GM18505 (cell line): ENCODE measurements around the gene KAZALD1.

Experiments
- ATAC-seq: cut with Tn5 transposase; IDR thresholded peaks from one replicate; pipeline ENCODE4 v1.9.1; 2021; ENCODE audit not compliant: unreplicated experiment
- POLR2A ChIP-seq: IDR thresholded peaks from 4 replicates; pipeline ENCODE4 v1.6.1; 2011; ENCODE audit warnings: borderline replicate concordance; ENCODE audit not compliant: insufficient read depth, insufficient read length; ENCODE audit errors: extremely low read depth

KAZALD1 gene

DNA sequence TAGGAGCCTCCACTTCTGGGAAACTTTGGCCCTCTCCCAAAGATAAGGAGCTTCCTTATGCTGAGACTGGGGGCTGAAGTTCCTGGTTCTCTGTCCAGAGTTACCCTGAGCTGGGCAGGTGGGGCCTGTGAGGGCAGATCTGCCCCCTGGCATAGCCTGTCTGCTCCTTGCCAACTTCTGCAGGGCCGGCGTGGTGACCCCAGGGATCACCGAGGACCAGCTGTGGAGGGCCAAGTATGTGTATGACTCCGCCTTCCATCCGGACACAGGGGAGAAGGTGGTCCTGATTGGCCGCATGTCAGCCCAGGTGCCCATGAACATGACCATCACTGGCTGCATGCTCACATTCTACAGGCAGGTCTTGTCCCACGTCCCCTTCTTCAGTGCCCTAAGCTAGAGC, 26.5 kb upstream of the KAZALD1 start:
- TF ChIP-seq POLR2A: no peak
- no peak for ATAC-seq

DNA sequence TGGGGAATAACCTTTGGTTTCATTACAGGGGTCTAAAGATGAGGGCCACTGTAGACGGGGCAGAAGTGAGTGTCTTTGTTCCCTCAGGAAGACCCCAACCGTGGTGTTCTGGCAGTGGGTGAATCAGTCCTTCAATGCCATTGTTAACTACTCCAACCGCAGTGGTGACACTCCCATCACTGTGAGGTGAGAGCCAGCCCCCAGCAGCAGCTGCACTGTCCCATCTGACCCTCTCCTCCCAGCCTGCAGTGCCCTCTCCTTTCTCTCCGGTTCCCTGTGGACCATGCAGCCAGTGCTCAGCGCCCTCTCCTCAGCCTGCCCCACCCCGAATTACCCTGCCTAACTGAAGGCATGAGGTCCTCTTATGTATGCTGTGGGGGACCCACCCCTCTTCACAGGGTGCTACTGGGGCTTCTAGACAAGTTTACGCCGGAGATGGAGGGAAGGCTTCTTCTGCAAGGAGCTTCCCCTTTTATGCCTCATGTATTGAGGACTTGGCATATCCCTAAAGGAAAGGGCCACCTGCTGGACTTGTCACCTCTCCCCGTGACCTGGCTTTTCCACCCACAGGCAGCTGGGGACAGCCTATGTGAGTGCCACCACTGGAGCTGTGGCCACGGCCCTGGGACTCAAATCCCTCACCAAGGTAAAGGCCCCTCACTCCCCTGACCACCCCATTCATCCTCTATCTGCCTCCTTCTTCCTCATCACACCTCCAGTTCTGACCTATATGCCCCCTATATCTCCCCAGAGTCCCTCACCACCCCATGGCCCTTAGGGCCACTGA, 25.7 kb upstream of the KAZALD1 start:
- no peak for TF ChIP-seq POLR2A
- ATAC-seq: no peak

DNA sequence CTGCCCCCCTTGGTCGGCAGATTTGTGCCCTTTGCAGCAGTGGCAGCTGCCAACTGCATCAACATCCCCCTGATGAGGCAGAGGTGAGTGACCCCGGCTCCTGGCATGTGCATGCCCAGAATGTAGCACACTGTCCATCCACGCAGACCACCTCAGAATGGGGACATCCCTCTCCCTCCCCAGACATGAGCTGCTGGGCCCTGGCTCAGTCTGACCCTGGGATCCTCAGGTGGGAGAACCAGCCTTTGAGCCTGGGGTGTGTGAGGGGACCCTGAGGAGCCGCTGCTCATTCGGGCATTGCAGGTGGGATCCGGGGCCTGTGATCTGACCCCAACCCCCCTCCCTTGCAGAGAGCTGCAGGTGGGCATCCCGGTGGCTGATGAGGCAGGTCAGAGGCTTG, 25.1 kb upstream of the KAZALD1 start:
- TF ChIP-seq POLR2A: no peak
- ATAC-seq: no peak

DNA sequence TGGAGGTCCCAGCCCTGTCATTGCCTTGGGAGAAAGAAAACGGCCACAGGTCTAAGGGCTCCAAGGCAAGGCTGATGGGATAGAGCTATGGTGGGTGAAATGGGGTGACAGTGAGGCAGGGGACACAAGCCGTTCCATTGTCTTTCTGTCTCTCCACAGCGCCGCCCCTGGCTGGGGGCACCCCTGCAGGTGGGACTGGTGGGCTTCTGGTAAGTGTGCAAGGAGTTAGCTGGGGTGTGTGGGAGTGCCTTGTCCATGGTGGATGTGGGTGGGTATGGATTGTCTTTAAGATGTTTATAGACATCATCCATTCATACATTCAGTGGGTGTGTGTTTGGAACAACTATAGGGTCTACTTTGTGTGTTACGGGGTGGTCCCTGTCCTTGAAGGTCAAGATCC, 23.3 kb upstream of the KAZALD1 start:
- ATAC-seq: no peak
- TF ChIP-seq POLR2A: no peak

DNA sequence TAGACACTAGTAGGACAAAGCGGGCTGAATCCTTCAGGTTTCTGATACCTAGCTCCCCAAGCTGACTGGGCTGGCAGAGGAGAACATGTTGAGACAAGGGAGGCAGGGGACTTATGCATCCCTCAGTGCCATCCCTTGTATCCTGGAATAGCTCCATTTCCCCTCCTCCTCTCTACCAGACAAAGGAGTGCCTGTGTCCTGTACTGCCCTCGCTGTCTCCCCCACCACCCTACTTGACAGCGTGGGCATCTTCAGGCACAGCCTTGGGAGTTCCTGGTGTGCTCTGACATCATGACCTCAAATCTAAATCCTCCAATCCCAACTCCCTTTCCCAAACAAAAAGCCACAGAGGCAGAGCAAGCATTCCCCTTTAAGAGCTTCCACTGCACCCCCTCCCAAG, 21.7 kb upstream of the KAZALD1 start:
- no peak for ATAC-seq
- no peak for TF ChIP-seq POLR2A

GRCh38 chr10:101040851-101041250, 20.9 kb upstream of the KAZALD1 start:
- no peak for TF ChIP-seq POLR2A
- ATAC-seq: no peak

DNA sequence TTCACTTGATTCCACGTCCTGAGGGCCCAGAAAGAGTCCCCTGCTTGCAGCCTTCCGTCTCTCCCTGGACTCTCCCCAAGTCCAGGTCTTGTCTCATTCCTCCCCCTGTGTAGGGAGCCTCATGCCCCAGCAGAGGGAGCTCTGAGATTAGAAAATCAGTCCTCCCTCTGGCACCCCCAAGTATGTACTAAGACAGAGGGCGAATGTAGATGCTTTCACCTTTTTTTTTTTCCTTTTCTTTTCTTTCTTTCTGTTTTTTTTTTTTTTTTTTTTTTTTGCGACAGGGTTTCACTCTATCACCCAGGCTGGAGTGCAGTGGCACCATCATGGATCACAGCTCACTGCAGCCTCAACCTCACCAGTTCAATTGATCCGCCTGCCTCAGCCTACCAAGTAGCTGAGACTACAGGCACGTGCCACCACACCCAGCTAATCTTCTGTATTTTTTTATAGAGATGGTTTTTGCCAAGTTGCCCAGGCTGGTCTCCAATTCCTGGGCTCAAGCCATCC, 20.5 kb upstream of the KAZALD1 start:
- no peak for TF ChIP-seq POLR2A
- peak; percentile 57 for ATAC-seq

GRCh38 chr10:101042118-101042517, 19.7 kb upstream of the KAZALD1 start:
- ATAC-seq: no peak
- no peak for TF ChIP-seq POLR2A

DNA sequence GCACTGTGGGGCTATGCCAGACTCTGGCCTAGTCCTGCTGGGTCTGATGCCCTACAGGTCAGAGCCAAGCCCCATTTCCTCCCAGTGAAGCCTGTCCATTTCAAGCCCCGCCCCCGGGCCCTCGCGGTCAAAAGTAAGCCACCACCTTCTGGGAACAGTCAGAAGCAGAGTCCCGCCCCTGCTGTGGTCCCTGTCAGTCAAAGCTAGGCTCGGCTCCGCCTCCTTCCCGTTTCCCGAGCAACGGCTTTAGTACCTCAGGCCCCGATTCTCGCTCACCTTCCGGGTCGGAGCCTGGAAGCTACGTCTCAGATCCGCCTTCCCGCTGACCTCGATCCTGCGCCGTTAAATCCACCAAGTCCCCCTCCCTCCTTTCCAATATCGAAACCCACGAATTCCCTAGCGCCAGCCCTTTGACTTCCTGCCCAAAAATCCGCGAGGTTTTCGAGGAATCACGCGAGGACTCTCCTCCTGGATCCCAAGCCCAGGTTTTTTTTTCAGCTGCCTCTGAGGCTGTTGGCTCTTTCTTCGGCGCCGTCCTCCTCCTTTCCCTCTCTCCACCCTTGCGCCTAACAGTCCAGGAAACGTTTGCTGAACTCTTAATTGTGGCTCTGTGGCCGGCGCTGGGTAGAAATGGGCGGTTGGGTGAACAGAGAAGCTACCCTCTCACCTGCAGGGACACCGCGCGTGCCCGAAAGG, 19.0 kb upstream of the KAZALD1 start:
- peak; percentile 78 for TF ChIP-seq POLR2A
- peak; percentile 84 for ATAC-seq

- ATAC-seq: no peak
- no peak for TF ChIP-seq POLR2A
Measured at GRCh38 chr10:101043363-101043707, 18.5 kb upstream of the KAZALD1 start.

DNA sequence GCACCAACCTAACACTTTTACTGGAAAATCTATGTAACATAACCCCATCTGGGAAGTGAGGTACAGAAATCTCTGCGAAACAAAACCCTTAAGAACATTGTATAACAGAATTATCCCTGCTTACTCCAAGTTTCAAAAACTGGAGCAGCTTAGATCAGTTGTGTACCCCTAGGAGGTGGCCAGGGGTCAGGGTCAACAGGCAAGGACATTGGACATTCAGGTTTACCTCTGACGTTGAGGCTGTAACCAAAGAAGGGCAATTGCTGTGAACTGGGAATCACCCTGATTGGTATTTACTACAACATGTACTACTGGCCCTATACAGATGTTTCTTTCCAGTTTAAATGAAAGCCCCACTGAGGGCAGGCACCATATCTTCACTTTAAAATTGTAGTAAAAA, 17.7 kb upstream of the KAZALD1 start:
- ATAC-seq: no peak
- no peak for TF ChIP-seq POLR2A

DNA sequence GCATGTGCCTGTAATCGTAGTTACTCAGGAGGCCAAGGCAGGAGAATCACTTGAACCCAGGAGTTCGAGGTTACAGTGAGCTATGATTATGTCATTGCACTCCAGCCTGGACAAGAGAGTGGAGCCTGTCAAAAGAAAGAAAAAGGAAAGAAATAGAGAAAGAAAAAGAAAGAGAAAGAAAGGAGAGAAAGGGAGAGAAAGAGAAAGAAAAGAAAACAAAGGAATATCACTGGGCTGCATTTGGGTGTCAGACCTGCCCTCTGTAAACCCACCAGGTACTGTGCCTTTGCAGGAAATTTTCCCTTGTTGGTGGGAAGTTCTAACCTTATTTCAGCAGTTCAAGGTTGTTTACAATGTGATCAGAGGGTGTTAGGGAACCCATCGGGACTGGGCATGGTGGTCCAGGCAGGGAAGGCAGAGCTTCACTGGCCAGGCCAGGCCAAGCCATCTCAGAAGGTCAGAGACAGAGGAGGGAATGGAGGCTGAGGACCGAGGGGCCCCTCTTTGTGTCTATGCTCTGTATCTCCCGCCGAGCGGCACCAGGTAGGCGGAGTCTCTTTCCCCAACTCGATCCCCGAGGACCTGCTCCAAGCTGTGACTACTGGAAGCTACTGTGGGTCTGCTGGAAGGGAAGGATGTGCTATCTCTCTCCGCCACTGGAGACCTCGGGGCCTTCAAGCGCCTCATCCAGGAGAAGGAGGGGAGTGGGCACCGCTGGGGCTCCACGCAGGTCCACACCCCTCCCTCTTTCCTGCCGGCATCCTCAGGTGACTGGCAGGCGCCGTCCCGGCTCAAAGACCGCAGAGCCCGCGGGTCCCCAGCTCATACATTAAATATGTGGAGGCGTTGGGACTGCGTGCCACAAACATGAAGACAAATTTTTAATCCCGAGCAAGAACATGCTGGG, 15.2 kb upstream of the KAZALD1 start:
- TF ChIP-seq POLR2A: no peak
- ATAC-seq: no peak

GRCh38 chr10:101047268-101047667, 14.5 kb upstream of the KAZALD1 start:
- TF ChIP-seq POLR2A: no peak
- no peak for ATAC-seq
